ENCODE results near the gene MYO9B. TPM values are rescaled to one million over a fixed set of nuclear protein-coding genes. Genes with fewer than 3 reads are reported as not detected.

MYO9B gene
- total and polyA plus RNA-seq, 2 of the 13 experiments (the other 11 are each of a cell fraction or from before 2014, with no cell fraction given) = 18.0 to 18.3 TPM

GRCh38 chr19:17079710-17080439 is 4.3 kb downstream of the MYO9B start:
- peak overlapping the region; percentile 69 for H3K9ac ChIP-seq (ENCODE audit: insufficient read depth, low read depth, low read length)
- no peaks in the 10 kb centered on the region for H4K20me1 ChIP-seq (ENCODE audit: insufficient read depth, low read length)
- ChIA-PET POLR2A (no interaction called here), CTCF (ENCODE audit: low intra/inter-chr PET ratio, low total read pairs) (interaction anchor here (0.7 to 1.5 kb wide), 3 partner anchors 18 to 56 kb away, joined by 3 to 5 read pairs (median 3); no protein-coding TSS in a partner anchor)
- peaks cover 40% of the 10 kb centered on the region for H3K4me1 ChIP-seq (ENCODE audit: insufficient read depth, low read length)
- no TSS peak for BruUV-seq (replicated peaks)
- H3K79me2 ChIP-seq (ENCODE audit: insufficient read depth, low read length) = peaks cover 54% of the 10 kb centered on the region
- no peaks in the 10 kb centered on the region; a peak in 1 of 5 replicates for H3K27me3 ChIP-seq (ENCODE audit: control insufficient read depth in 1 of 2, insufficient read depth in 2 of 2, low read length in 2 of 2)
- H3K27ac ChIP-seq (ENCODE audit: extremely low read length, insufficient read depth, low read length) = peak overlapping the region; percentile 66
- H3K4me2 ChIP-seq (ENCODE audit: low read depth, low read length) = peak overlapping the region; percentile 79
- 6% methylated on average over 23 of the region's 28 CpGs for WGBS (ENCODE audit: low lambda C conversion rate)
- no peaks in the 10 kb centered on the region for H3K36me3 ChIP-seq (replicated peaks in 1 of 2; ENCODE audit: control insufficient read depth in 1 of 2, insufficient read depth in 2 of 2, low read length in 2 of 2)
- H3K9me3 ChIP-seq (ENCODE audit: low read length) = no peaks in the 10 kb centered on the region
- in situ Hi-C loops (cut with HindIII; ENCODE audit: extremely low pct_ligation_motif_present, low pct_unique_long_range_greater_than_20kb) (no loop called here), intact Hi-C loops (cut with micrococcal nuclease; ENCODE audit: unreplicated experiment) (loop anchor here (2.0 to 5.0 kb wide), 2 partner anchors 17 to 57 kb away; no protein-coding TSS in a partner anchor)
- peak overlapping the region; percentile 53 to 67 (median 60) for H3K4me3 ChIP-seq (replicated peaks in 1 of 3; ENCODE audit: insufficient read depth in 1 of 3, low read depth in 2 of 3, low read length in 3 of 3)
- no peak overlapping the region for H2AFZ ChIP-seq (ENCODE audit: low read length)
- FAIRE-seq (peak; percentile 84), ATAC-seq (peak; percentile 84), DNase-seq (ENCODE audit: low spot score) (peak; percentile 85)
- TF ChIP-seq ZFY (CRISPR knock-in tag; IDR thresholded peaks at IDR 0.05) = no peak
- TF ChIP-seq IKZF4 (CRISPR knock-in tag; IDR thresholded peaks at IDR 0.05; ENCODE audit: borderline replicate concordance, low read depth, not compliant biosample characterization) = no peak
- 0 out of 2 replicates have a peak, but pooled peaks have one; percentile 25 for TF ChIP-seq ZBTB26 (CRISPR knock-in tag; IDR thresholded peaks at IDR 0.05; ENCODE audit: borderline replicate concordance)
- no peak for TF ChIP-seq ZBTB37 (CRISPR knock-in tag; IDR thresholded peaks at IDR 0.05)
- TF ChIP-seq ATRX (CRISPR knock-in tag; IDR thresholded peaks at IDR 0.05; ENCODE audit: borderline replicate concordance) = no peak
- TF ChIP-seq ZBTB8A (CRISPR knock-in tag; IDR thresholded peaks at IDR 0.05; ENCODE audit: borderline replicate concordance, low read depth) = no peak
- 0 out of 2 replicates have a peak, but pooled peaks have one; percentile 43 for TF ChIP-seq ZNF253 (CRISPR knock-in tag; IDR thresholded peaks at IDR 0.05; ENCODE audit: borderline replicate concordance)
- TF ChIP-seq HNF1A (IDR thresholded peaks at IDR 0.05; ENCODE audit: low read depth) = no peak
- no peak for TF ChIP-seq HNF1A (CRISPR knock-in tag; IDR thresholded peaks at IDR 0.05; ENCODE audit: borderline replicate concordance)
- TF ChIP-seq ZXDC (CRISPR knock-in tag; IDR thresholded peaks at IDR 0.05) = 0 out of 2 replicates have a peak, but pooled peaks have one; percentile 47
- TF ChIP-seq ASH2L (IDR thresholded peaks at IDR 0.05; ENCODE audit: insufficient read length, low read depth, low read length) = peak; percentile 52
- TF ChIP-seq MTA1 (CRISPR knock-in tag; IDR thresholded peaks at IDR 0.05; ENCODE audit: borderline replicate concordance) = no peak
